Liver (tissue), 9 donors: Measurements from ENCODE around the gene TOB1. TPM values are rescaled to one million over a fixed set of nuclear protein-coding genes. Genes with fewer than 3 reads are reported as not detected.

Experiments used
- DNase-seq: peaks from one replicate; pipeline ENCODE4 v3.0.0-alpha.2; 2017; ENCODE audit warnings: low spot score
- H3K27ac ChIP-seq, 2 donors: one replicate each; pipeline ENCODE4 v1.7.0; 2013; ENCODE audit warnings: inconsistent platforms in 2 of 2, low read length in 2 of 2, control low read depth in 1 of 2, low read depth in 1 of 2, mild to moderate bottlenecking in 1 of 2
- H3K27me3 ChIP-seq, 4 donors: one replicate each; pipeline versions ENCODE4 v1.6.1 to v1.7.0; 2013; ENCODE audit warnings: low read length in 3 of 4, inconsistent platforms in 1 of 4, mild to moderate bottlenecking in 1 of 4, moderate library complexity in 1 of 4; ENCODE audit not compliant: control insufficient read depth in 4 of 4, insufficient read depth in 4 of 4
- H3K36me3 ChIP-seq, 4 donors: one replicate each; pipeline versions ENCODE4 v1.6.1 to v1.7.0; 2013; ENCODE audit warnings: low read length in 3 of 4, mild to moderate bottlenecking in 3 of 4, low read depth in 1 of 4, moderate library complexity in 1 of 4; ENCODE audit not compliant: control insufficient read depth in 4 of 4, insufficient read depth in 3 of 4
- H3K4me1 ChIP-seq, 4 donors: one replicate each; pipeline versions ENCODE4 v1.6.1 to v1.7.0; 2013; ENCODE audit warnings: low read length in 3 of 4, mild to moderate bottlenecking in 3 of 4, moderate library complexity in 1 of 4; ENCODE audit not compliant: control insufficient read depth in 4 of 4, insufficient read depth in 4 of 4
- H3K4me3 ChIP-seq, 3 donors: one replicate each; pipeline versions ENCODE4 v1.6.1 to v1.7.0; 2013; ENCODE audit warnings: low read length in 3 of 3, control low read depth in 1 of 3, low read depth in 1 of 3, mild to moderate bottlenecking in 1 of 3
- H3K9ac ChIP-seq, 2 donors: one replicate each; pipeline ENCODE4 v1.7.0; 2013; ENCODE audit warnings: low read length in 2 of 2, mild to moderate bottlenecking in 2 of 2, moderate library complexity in 2 of 2, control low read depth in 1 of 2, low read depth in 1 of 2
- H3K9me3 ChIP-seq, 4 donors: one replicate each; pipeline versions ENCODE4 v1.6.1 to v1.7.0; 2013; ENCODE audit warnings: low read length in 3 of 4; ENCODE audit not compliant: control insufficient read depth in 4 of 4
- EGR1 ChIP-seq, 2 donors: IDR thresholded peaks; 2 replicates each; pipeline ENCODE4 v1.6.1; 2016 to 2018; ENCODE audit warnings: antibody characterized with exemption in 2 of 2, low read depth in 2 of 2
- FOXA1 ChIP-seq: IDR thresholded peaks from 2 replicates; pipeline ENCODE4 v1.6.1; 2016; ENCODE audit warnings: antibody characterized with exemption
- FOXA2 ChIP-seq: IDR thresholded peaks from 2 replicates; pipeline ENCODE4 v1.6.1; 2016; ENCODE audit warnings: antibody characterized with exemption
- GABPA ChIP-seq, 2 donors: IDR thresholded peaks in 1 of 2; conservative IDR thresholded peaks in 1 of 2; 2 replicates each; pipeline ENCODE4 v1.6.1; 2016; ENCODE audit warnings: antibody characterized with exemption in 2 of 2, mild to moderate bottlenecking in 1 of 2, moderate library complexity in 1 of 2
- HNF4A ChIP-seq, 2 donors: conservative IDR thresholded peaks; 2 replicates each; pipeline ENCODE4 v1.6.1; 2016; ENCODE audit warnings: antibody characterized with exemption in 2 of 2, mild to moderate bottlenecking in 2 of 2
- HNF4G ChIP-seq: IDR thresholded peaks from 2 replicates; pipeline ENCODE4 v1.6.1; 2016; ENCODE audit warnings: antibody characterized with exemption
- JUND ChIP-seq, 2 donors: IDR thresholded peaks; 2 replicates each; pipeline ENCODE4 v1.6.1; 2016; ENCODE audit warnings: antibody characterized with exemption in 2 of 2
- NR2F2 ChIP-seq: IDR thresholded peaks from 2 replicates; pipeline ENCODE4 v1.6.1; 2016; ENCODE audit warnings: antibody characterized with exemption
- RAD21 ChIP-seq, 2 donors: IDR thresholded peaks; 2 replicates each; pipeline ENCODE4 v1.6.1; 2016; ENCODE audit warnings: antibody characterized with exemption in 2 of 2, mild to moderate bottlenecking in 2 of 2
- RXRA ChIP-seq, 2 donors: IDR thresholded peaks; 2 replicates each; pipeline ENCODE4 v1.6.1; 2017 to 2018; ENCODE audit warnings: antibody characterized with exemption in 2 of 2, mild to moderate bottlenecking in 1 of 2
- SP1 ChIP-seq: IDR thresholded peaks from 2 replicates; pipeline ENCODE4 v1.6.1; 2018; ENCODE audit warnings: antibody characterized with exemption, mild to moderate bottlenecking
- TAF1 ChIP-seq: conservative IDR thresholded peaks from 2 replicates; pipeline ENCODE4 v1.6.1; 2016; ENCODE audit warnings: antibody characterized with exemption, mild to moderate bottlenecking
- YY1 ChIP-seq: IDR thresholded peaks from 2 replicates; pipeline ENCODE4 v1.6.1; 2016; ENCODE audit warnings: antibody characterized with exemption, mild to moderate bottlenecking
- whole genome bisulfite sequencing: extraction: QIAGEN DNeasy Blood & Tissue Kit; methylation state at CpG from one replicate; pipeline ENCODE4 v1.1.7; 2013; 5-methylcytosine and 5-hydroxymethylcytosine counted together
- polyA plus RNA-seq, 2 donors: library from polyadenylated mRNA; stranded (reverse) in 1 of 2; unstranded in 1 of 2; fragments of 200-250 nt in 1 of 2; fragments of >200 nt in 1 of 2; fragmentation: Nextera tagmentation in 1 of 2; extraction: Ambion mirVana in 1 of 2; gene quantifications; one replicate each; pipeline versions ENCODE4 v1.2.1 to v1.2.3, GENCODE V29; 2013 to 2015
- total RNA-seq, 2 donors: library from RNA; depleted of rRNA; stranded (reverse); fragments of >200 nt; gene quantifications; one replicate each; pipeline ENCODE4 v1.2.3, GENCODE V29; 2014
- TF ChIP-seq, protein P1 (sequence below): IDR thresholded peaks from 2 replicates; pipeline ENCODE4 v1.6.1; 2016; ENCODE audit warnings: antibody characterized with exemption
- TF ChIP-seq, protein P2 (sequence below): fragments of 150-350 bp; IDR thresholded peaks from 2 replicates; pipeline ENCODE4 v1.5.1; 2017; ENCODE audit warnings: improper control_type of control experiment, low read depth, low read length; ENCODE audit not compliant: missing input control
- TF ChIP-seq, protein P3 (sequence below): IDR thresholded peaks from 2 replicates; pipeline ENCODE4 v1.6.1; 2016; ENCODE audit warnings: antibody characterized with exemption
- TF ChIP-seq, protein P4 (sequence below): IDR thresholded peaks from 2 replicates; pipeline ENCODE4 v1.6.1; 2016; ENCODE audit warnings: antibody characterized with exemption, mild to moderate bottlenecking
- donor health status: healthy.
- donor health status: healthy.
- donor health status: healthy.
- donor health status: healthy.
- donor health status: healthy.

TOB1 gene
- total and polyA plus RNA-seq, 4 donors = 10.2 to 132 (median 37.8) TPM

DNA sequence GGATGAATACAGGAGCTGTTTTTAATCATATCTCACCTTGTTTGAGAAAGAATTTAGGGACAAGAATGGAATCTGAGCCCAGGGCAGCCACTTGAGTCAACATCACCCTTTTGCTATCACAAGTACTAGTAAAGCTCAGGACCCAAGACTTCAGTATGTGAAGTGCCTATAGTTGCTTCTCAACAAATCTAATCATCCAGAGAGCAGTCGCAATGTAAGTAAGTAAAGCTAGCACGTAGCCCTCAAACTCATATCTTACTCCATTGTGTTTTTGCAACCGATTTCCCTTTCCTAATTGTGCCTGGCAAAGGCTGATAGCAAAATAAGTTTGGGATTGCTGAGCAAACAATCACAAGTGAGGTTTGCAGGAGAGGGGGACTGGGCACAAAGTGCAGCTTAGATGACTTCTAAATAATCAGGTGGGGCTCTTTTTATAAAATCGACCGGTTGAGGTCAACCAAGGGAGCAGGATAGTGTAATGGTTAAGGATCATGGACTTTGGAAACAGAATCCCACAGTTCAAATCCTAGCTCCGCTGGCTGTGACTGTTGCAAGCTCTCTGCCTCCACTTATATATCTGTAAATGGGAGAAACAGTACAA lies 13.0 kb downstream of the TOB1 start (continued):
- TF ChIP-seq, protein P1, sequence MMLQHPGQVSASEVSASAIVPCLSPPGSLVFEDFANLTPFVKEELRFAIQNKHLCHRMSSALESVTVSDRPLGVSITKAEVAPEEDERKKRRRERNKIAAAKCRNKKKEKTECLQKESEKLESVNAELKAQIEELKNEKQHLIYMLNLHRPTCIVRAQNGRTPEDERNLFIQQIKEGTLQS = peak; percentile 57
- TF ChIP-seq SP1 (peak; percentile 94), NR2F2 (peak; percentile 70), GABPA (IDR thresholded peaks at IDR 0.05 in 1 of 2, conservative IDR thresholded peaks at IDR 0.05 in 1 of 2) (no peak)
- TF ChIP-seq, protein P2, sequence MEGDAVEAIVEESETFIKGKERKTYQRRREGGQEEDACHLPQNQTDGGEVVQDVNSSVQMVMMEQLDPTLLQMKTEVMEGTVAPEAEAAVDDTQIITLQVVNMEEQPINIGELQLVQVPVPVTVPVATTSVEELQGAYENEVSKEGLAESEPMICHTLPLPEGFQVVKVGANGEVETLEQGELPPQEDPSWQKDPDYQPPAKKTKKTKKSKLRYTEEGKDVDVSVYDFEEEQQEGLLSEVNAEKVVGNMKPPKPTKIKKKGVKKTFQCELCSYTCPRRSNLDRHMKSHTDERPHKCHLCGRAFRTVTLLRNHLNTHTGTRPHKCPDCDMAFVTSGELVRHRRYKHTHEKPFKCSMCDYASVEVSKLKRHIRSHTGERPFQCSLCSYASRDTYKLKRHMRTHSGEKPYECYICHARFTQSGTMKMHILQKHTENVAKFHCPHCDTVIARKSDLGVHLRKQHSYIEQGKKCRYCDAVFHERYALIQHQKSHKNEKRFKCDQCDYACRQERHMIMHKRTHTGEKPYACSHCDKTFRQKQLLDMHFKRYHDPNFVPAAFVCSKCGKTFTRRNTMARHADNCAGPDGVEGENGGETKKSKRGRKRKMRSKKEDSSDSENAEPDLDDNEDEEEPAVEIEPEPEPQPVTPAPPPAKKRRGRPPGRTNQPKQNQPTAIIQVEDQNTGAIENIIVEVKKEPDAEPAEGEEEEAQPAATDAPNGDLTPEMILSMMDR = no peak

DNA sequence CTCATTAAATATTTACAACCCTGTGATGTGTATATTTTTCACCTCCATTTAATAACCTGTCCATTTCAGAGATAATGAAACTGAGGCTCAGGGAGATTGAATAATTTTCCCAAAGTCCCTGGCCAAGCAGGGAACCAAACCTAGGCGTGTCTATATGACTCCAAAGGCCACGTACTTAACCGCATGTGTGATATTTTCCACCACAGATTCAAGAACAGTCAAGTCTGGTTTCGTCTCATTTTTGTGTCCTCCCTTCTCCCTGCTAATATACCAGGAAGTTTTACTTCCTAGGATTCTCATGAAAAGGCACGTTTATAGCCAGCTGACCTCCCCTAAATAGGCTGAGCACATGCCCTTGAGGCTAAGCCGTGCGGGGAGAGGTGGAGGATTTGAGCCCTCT lies 15.5 kb downstream of the TOB1 start:
- Histone ChIP-seq H3K4me1 (peaks cover 4 to 36% (median 32%) of the 10 kb centered on the region in 4 donors), H3K4me3 (no peak overlapping the region), H3K27me3 (no peaks in the 10 kb centered on the region), H3K36me3 (no peaks in the 10 kb centered on the region), H3K27ac (no peak overlapping the region), H3K9ac (no peak overlapping the region), H3K9me3 (no peaks in the 10 kb centered on the region)
- no peak for DNase-seq
- 85% methylated on average over 7 of the region's 7 CpGs for WGBS
- TF ChIP-seq RXRA (IDR thresholded peaks at IDR 0.05) = no peak
- TF ChIP-seq RAD21 (IDR thresholded peaks at IDR 0.05) = no peak
- TF ChIP-seq HNF4G = no peak
- TF ChIP-seq, protein P3, sequence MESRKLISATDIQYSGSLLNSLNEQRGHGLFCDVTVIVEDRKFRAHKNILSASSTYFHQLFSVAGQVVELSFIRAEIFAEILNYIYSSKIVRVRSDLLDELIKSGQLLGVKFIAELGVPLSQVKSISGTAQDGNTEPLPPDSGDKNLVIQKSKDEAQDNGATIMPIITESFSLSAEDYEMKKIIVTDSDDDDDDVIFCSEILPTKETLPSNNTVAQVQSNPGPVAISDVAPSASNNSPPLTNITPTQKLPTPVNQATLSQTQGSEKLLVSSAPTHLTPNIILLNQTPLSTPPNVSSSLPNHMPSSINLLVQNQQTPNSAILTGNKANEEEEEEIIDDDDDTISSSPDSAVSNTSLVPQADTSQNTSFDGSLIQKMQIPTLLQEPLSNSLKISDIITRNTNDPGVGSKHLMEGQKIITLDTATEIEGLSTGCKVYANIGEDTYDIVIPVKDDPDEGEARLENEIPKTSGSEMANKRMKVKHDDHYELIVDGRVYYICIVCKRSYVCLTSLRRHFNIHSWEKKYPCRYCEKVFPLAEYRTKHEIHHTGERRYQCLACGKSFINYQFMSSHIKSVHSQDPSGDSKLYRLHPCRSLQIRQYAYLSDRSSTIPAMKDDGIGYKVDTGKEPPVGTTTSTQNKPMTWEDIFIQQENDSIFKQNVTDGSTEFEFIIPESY = no peak
- TF ChIP-seq, protein P1 = no peak
- no peak for TF ChIP-seq HNF4A (conservative IDR thresholded peaks at IDR 0.05)
- TF ChIP-seq FOXA2 = no peak
- TF ChIP-seq YY1 = no peak
- no peak for TF ChIP-seq TAF1

DNA sequence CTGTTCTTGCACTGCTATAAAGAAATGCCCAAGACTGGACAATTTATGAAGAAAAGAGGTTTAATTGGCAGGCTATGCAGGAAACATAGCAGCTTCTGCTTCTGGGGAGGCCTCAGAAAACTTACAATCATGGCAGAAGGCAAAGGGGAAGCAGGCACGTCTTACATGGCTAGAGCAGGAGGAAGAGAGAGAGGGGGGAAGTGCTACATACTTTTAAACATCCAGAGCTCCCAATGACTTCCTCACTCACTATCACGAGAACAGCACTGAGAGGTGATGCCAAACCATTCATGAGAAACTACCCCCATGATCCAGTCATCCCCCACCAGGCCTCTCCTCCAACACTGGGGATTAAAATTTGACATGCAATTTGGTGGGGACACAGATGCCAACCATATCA lies 17.4 kb downstream of the TOB1 start:
- WGBS = 64% methylated on average over 2 of the region's 2 CpGs
- H3K9ac ChIP-seq = no peak overlapping the region
- no peaks in the 10 kb centered on the region for H3K9me3 ChIP-seq
- no peak overlapping the region for H3K4me3 ChIP-seq
- DNase-seq = no peak
- no peaks in the 10 kb centered on the region for H3K36me3 ChIP-seq
- H3K4me1 ChIP-seq = peaks cover under 1 to 18% (median 13%) of the 10 kb centered on the region in 4 donors
- no peak overlapping the region for H3K27ac ChIP-seq
- no peaks in the 10 kb centered on the region for H3K27me3 ChIP-seq
- TF ChIP-seq GABPA (IDR thresholded peaks at IDR 0.05 in 1 of 2, conservative IDR thresholded peaks at IDR 0.05 in 1 of 2) = no peak
- no peak for TF ChIP-seq YY1
- no peak for TF ChIP-seq RAD21 (IDR thresholded peaks at IDR 0.05)
- TF ChIP-seq FOXA1 = no peak
- no peak for TF ChIP-seq HNF4A (conservative IDR thresholded peaks at IDR 0.05)
- TF ChIP-seq, protein P4, sequence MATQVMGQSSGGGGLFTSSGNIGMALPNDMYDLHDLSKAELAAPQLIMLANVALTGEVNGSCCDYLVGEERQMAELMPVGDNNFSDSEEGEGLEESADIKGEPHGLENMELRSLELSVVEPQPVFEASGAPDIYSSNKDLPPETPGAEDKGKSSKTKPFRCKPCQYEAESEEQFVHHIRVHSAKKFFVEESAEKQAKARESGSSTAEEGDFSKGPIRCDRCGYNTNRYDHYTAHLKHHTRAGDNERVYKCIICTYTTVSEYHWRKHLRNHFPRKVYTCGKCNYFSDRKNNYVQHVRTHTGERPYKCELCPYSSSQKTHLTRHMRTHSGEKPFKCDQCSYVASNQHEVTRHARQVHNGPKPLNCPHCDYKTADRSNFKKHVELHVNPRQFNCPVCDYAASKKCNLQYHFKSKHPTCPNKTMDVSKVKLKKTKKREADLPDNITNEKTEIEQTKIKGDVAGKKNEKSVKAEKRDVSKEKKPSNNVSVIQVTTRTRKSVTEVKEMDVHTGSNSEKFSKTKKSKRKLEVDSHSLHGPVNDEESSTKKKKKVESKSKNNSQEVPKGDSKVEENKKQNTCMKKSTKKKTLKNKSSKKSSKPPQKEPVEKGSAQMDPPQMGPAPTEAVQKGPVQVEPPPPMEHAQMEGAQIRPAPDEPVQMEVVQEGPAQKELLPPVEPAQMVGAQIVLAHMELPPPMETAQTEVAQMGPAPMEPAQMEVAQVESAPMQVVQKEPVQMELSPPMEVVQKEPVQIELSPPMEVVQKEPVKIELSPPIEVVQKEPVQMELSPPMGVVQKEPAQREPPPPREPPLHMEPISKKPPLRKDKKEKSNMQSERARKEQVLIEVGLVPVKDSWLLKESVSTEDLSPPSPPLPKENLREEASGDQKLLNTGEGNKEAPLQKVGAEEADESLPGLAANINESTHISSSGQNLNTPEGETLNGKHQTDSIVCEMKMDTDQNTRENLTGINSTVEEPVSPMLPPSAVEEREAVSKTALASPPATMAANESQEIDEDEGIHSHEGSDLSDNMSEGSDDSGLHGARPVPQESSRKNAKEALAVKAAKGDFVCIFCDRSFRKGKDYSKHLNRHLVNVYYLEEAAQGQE = no peak
- no peak for TF ChIP-seq HNF4G
- TF ChIP-seq JUND (IDR thresholded peaks at IDR 0.05) = no peak
- no peak for TF ChIP-seq NR2F2
- TF ChIP-seq, protein P2 = no peak
- no peak for TF ChIP-seq FOXA2
- TF ChIP-seq EGR1 (IDR thresholded peaks at IDR 0.05; ENCODE audit: low read depth in 2 of 2) = no peak
- no peak for TF ChIP-seq SP1
- TF ChIP-seq RXRA (IDR thresholded peaks at IDR 0.05) = no peak
- TF ChIP-seq, protein P3 = no peak
